ENCODE results near the gene FAM107B. TPM values are rescaled to one million over a fixed set of nuclear protein-coding genes. Genes with fewer than 3 reads are reported as not detected.

Gene FAM107B
- total RNA-seq, 1 experiment from 2014 or later: 144 TPM

DNA sequence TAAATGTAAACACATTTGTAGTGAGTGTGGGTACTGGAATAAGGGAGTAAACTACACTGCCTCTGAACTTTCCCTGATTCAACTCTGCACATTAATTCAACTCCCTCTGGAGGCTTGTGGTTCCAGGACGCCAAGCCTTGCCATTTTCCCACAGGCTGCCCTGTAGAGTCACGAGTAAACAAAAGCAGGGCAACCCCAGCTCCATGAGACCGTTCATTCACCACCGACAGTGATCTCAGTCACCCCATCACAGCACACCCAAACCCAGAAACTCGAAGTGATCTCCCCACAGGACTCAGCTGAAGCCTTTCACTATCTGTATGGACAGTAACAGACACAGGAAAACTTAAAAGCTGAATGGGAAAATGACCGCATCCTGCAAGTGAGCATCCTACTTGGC, 225.2 kb downstream of the FAM107B start:
- ChIA-PET POLR2A (ENCODE audit: unreplicated experiment) (no interaction called here), CTCF (no interaction called here)
- Histone ChIP-seq H4K20me1 (ENCODE audit: insufficient read depth) (peaks cover 32% of the 10 kb centered on the region), H3K27ac (no peak overlapping the region), H3K9me2 (ENCODE audit: insufficient read depth) (no peaks in the 10 kb centered on the region), H3K4me2 (no peak overlapping the region), H2AFZ (no peak overlapping the region), H3K79me2 (ENCODE audit: low read depth) (peaks cover 100% of the 10 kb centered on the region), H3K27me3 (ENCODE audit: insufficient read depth, low read depth) (no peaks in the 10 kb centered on the region), H3K9me3 (ENCODE audit: insufficient read depth, low read depth) (no peaks in the 10 kb centered on the region), H3F3A (ENCODE audit: insufficient read depth, low read depth) (peaks cover 61% of the 10 kb centered on the region), H3K4me3 (no peak overlapping the region), H3K36me3 (ENCODE audit: low read depth) (peaks cover 44% of the 10 kb centered on the region), H3K4me1 (replicated peaks; ENCODE audit: insufficient read depth) (peaks cover 50% of the 10 kb centered on the region)
- DNase-seq: no peak
- intact Hi-C loops (cut with micrococcal nuclease; ENCODE audit: unreplicated experiment): no loop called here
- TF ChIP-seq EZH2 (IDR thresholded peaks at IDR 0.05; ENCODE audit: low read depth): no peak
- TF ChIP-seq, protein P1, sequence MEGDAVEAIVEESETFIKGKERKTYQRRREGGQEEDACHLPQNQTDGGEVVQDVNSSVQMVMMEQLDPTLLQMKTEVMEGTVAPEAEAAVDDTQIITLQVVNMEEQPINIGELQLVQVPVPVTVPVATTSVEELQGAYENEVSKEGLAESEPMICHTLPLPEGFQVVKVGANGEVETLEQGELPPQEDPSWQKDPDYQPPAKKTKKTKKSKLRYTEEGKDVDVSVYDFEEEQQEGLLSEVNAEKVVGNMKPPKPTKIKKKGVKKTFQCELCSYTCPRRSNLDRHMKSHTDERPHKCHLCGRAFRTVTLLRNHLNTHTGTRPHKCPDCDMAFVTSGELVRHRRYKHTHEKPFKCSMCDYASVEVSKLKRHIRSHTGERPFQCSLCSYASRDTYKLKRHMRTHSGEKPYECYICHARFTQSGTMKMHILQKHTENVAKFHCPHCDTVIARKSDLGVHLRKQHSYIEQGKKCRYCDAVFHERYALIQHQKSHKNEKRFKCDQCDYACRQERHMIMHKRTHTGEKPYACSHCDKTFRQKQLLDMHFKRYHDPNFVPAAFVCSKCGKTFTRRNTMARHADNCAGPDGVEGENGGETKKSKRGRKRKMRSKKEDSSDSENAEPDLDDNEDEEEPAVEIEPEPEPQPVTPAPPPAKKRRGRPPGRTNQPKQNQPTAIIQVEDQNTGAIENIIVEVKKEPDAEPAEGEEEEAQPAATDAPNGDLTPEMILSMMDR (conservative IDR thresholded peaks at IDR 0.05): no peak
- no TSS peak for BruUV-seq (replicated peaks)

DNA sequence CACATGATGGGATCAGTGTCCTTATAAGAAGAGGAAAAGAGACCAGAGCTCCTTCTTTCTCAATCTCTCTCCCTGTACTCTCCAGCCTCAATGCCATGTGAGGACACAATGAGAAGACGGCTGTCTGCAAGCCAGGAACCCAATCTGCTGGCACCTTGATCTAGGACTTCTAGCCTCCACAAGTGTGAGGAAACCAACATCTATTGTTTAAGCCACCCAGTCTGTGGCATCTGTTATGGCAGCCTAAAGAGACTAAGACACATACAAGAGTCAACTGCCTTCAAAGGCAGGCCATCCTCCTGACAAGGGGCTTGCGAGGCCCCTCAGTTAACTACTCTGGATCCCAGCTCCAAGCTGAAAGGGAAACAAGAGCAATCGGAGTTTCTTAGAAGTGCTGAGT, 225.7 kb downstream of the FAM107B start:
- CTCF ChIA-PET: no interaction called here
- no TSS peak for BruUV-seq (replicated peaks)
- peaks cover 44% of the 10 kb centered on the region for H3K4me1 ChIP-seq (replicated peaks; ENCODE audit: insufficient read depth)
- no peak overlapping the region for H3K27ac ChIP-seq
- H3K79me2 ChIP-seq (ENCODE audit: low read depth): peaks cover 100% of the 10 kb centered on the region
- no peaks in the 10 kb centered on the region for H3K27me3 ChIP-seq (ENCODE audit: insufficient read depth, low read depth)
- H3K9me3 ChIP-seq (ENCODE audit: insufficient read depth, low read depth): no peaks in the 10 kb centered on the region
- DNase-seq: no peak
- intact Hi-C loops (cut with micrococcal nuclease; ENCODE audit: unreplicated experiment): no loop called here
- H3K4me2 ChIP-seq: no peak overlapping the region
- no peak overlapping the region for H2AFZ ChIP-seq
- TF ChIP-seq EZH2 (IDR thresholded peaks at IDR 0.05; ENCODE audit: low read depth): no peak
- TF ChIP-seq, protein P1 (conservative IDR thresholded peaks at IDR 0.05): no peak
- POLR2A ChIA-PET (ENCODE audit: unreplicated experiment): no interaction called here
- H3K4me3 ChIP-seq: no peak overlapping the region
- peaks cover 50% of the 10 kb centered on the region for H3K36me3 ChIP-seq (ENCODE audit: low read depth)
- H4K20me1 ChIP-seq (ENCODE audit: insufficient read depth): peaks cover 32% of the 10 kb centered on the region
- H3K9me2 ChIP-seq (ENCODE audit: insufficient read depth): no peaks in the 10 kb centered on the region
- peaks cover 60% of the 10 kb centered on the region; the same call in 1 of the 2 replicates for H3F3A ChIP-seq (ENCODE audit: insufficient read depth, low read depth)

DNA sequence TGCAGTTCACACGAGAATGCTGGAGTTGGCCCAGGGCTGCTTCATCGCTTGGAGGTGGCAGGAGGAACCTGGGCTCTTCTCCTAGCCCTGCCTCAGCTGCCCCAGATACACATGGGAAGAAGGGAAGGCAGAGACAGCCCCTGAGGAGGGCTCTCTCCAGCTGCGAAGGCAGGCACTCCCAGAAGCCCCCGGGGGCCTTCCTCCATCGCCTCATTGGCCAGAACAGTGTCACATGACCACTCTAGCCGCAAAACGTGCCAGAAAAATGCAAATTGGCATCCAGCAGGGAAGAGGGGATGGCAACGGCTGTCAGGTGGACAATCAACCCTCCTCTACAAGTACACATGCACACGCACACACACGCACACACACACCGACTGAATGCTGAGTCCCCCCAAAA, 226.2 kb downstream of the FAM107B start:
- no peaks in the 10 kb centered on the region for H3K9me2 ChIP-seq (ENCODE audit: insufficient read depth)
- BruUV-seq (replicated peaks): no TSS peak
- peaks cover 57% of the 10 kb centered on the region; the same call in 1 of the 2 replicates for H3F3A ChIP-seq (ENCODE audit: insufficient read depth, low read depth)
- intact Hi-C loops (cut with micrococcal nuclease; ENCODE audit: unreplicated experiment): no loop called here
- H3K36me3 ChIP-seq (ENCODE audit: low read depth): peaks cover 51% of the 10 kb centered on the region
- H3K4me2 ChIP-seq: no peak overlapping the region
- no peaks in the 10 kb centered on the region for H3K9me3 ChIP-seq (ENCODE audit: insufficient read depth, low read depth)
- no peak for TF ChIP-seq EZH2 (IDR thresholded peaks at IDR 0.05; ENCODE audit: low read depth)
- TF ChIP-seq, protein P1 (conservative IDR thresholded peaks at IDR 0.05): no peak
- DNase-seq: no peak
- POLR2A ChIA-PET (ENCODE audit: unreplicated experiment): no interaction called here
- peaks cover 31% of the 10 kb centered on the region for H4K20me1 ChIP-seq (ENCODE audit: insufficient read depth)
- no peak overlapping the region for H3K4me3 ChIP-seq
- no peak overlapping the region for H3K27ac ChIP-seq
- H2AFZ ChIP-seq: no peak overlapping the region
- CTCF ChIA-PET: no interaction called here
- peaks cover 39% of the 10 kb centered on the region for H3K4me1 ChIP-seq (replicated peaks; ENCODE audit: insufficient read depth)
- no peaks in the 10 kb centered on the region for H3K27me3 ChIP-seq (ENCODE audit: insufficient read depth, low read depth)
- peaks cover 100% of the 10 kb centered on the region for H3K79me2 ChIP-seq (ENCODE audit: low read depth)

Measured in PC-9 (cell line).